ENCODE data around the gene SETD6. TPM values are rescaled to one million over a fixed set of nuclear protein-coding genes. Genes with fewer than 3 reads are reported as not detected.

Gene SETD6
- total RNA-seq, 4 donors from 2014 or later = 15.5 to 19.8 (median 17.5) TPM

- ATAC-seq = no peak
- TF ChIP-seq POLR2AphosphoS5 (IDR thresholded peaks at IDR 0.05) (no peak), POLR2A (IDR thresholded peaks at IDR 0.05) (no peak), EP300 (IDR thresholded peaks at IDR 0.05) (no peak), CTCF (IDR thresholded peaks at IDR 0.05) (no peak)
- WGBS, 2 donors (ENCODE audit: low coverage in 1 of 2) = 85 to 88% methylated on average over 2 to 3 of the region's 3 CpGs
- H3K4me1 ChIP-seq = no peaks in the 10 kb centered on the region
- H3K27me3 ChIP-seq = no peaks in the 10 kb centered on the region
- no peak overlapping the region for H3K27ac ChIP-seq
- peaks cover 26 to 100% of the 10 kb centered on the region in 2 donors for H3K36me3 ChIP-seq
- no peak overlapping the region for H3K4me3 ChIP-seq
- H3K9me3 ChIP-seq = no peaks in the 10 kb centered on the region
These were observed 19.8 kb downstream of the SETD6 start for GRCh38 chr16:58535100-58535499.

DNA sequence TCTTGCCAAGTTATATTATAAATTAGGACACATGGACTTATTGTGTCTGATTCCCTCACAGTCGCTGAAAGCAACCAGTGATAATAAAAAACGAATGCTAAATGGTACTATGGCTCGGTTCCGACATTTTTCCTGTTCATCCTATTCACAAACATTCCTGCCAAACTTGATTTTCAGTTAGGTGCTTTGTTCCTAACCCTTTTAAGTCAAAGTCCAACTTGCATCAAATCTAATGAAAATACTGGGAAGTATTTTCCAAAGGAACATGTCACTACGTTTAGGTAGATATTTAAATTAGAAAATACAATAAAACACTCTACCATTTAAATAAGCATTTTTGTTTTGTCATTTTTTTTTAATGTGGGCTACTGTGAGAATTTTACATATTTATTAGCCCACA lies 21.0 kb downstream of the SETD6 start:
- H3K36me3 ChIP-seq = peaks cover 26 to 100% of the 10 kb centered on the region in 2 donors
- WGBS, 2 donors (ENCODE audit: low coverage in 1 of 2) = 69 to 70% methylated on average over 5 of the region's 5 CpGs
- H3K9me3 ChIP-seq = no peaks in the 10 kb centered on the region
- ATAC-seq = no peak
- no peaks in the 10 kb centered on the region for H3K4me1 ChIP-seq
- H3K27me3 ChIP-seq = no peaks in the 10 kb centered on the region
- H3K27ac ChIP-seq = no peak overlapping the region
- H3K4me3 ChIP-seq = no peak overlapping the region
- TF ChIP-seq POLR2A (IDR thresholded peaks at IDR 0.05) (no peak), CTCF (IDR thresholded peaks at IDR 0.05) (no peak), POLR2AphosphoS5 (IDR thresholded peaks at IDR 0.05) (no peak), EP300 (IDR thresholded peaks at IDR 0.05) (no peak)

DNA sequence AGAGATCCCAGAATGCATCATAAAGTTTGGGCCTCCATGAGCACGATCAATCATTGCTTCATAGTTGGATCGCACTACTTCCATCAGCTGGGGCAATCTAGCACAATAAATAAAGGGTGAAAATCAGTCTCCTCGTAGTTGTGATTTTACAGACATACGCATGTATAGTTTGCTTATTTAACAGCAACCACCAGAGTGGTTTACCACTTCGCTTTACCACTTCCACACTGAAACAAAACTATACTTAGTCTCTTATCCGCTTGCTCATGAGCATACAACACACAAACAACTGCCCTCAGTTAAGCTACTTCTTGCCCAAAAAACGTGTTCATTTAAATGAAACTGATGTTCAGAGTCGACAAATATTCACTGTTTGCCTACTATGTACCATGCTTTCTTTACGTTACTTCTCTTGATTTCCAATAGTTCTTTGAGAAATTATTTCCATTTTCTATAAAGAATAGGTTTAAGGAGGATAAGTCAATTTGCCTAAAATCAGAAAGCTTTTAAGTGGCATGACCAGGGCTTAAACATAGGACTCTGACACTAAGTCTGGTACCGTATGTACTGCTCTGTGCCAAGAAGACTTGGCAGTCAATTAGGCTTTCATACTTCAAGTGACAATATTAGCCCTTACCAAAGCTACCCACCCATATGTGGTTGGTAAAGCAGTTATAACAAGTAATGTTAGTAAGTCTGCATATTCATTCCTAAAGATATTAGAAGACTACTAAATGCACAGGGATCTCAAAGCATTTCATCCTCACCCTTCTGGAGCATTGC lies 22.0 kb downstream of the SETD6 start:
- peaks cover 23 to 100% of the 10 kb centered on the region in 2 donors for H3K36me3 ChIP-seq
- no peak for ATAC-seq

GRCh38 chr16:58541711-58542110 lies 26.4 kb downstream of the SETD6 start:
- WGBS, 2 donors (ENCODE audit: low coverage in 1 of 2) = 76 to 100% methylated on average over 1 to 2 of the region's 2 CpGs
- H3K27ac ChIP-seq = no peak overlapping the region
- H3K4me1 ChIP-seq = no peaks in the 10 kb centered on the region
- H3K27me3 ChIP-seq = no peaks in the 10 kb centered on the region
- H3K9me3 ChIP-seq = no peaks in the 10 kb centered on the region
- TF ChIP-seq EP300 (IDR thresholded peaks at IDR 0.05) (no peak), POLR2AphosphoS5 (IDR thresholded peaks at IDR 0.05) (no peak), CTCF (IDR thresholded peaks at IDR 0.05) (no peak)
- H3K4me3 ChIP-seq = no peak overlapping the region
- ATAC-seq = no peak
- H3K36me3 ChIP-seq = peaks cover 42 to 100% of the 10 kb centered on the region in 2 donors

More for the DNA sequence above, 22.0 kb downstream of the SETD6 start:
- WGBS, 2 donors (ENCODE audit: low coverage in 1 of 2) = 76 to 80% methylated on average over 8 to 9 of the region's 10 CpGs
- H3K27ac ChIP-seq = no peak overlapping the region
- H3K4me1 ChIP-seq = no peaks in the 10 kb centered on the region
- H3K9me3 ChIP-seq = no peaks in the 10 kb centered on the region
- TF ChIP-seq CTCF (IDR thresholded peaks at IDR 0.05) (no peak), EP300 (IDR thresholded peaks at IDR 0.05) (no peak), POLR2A (IDR thresholded peaks at IDR 0.05) (no peak), POLR2AphosphoS5 (IDR thresholded peaks at IDR 0.05) (no peak)
- H3K4me3 ChIP-seq = no peak overlapping the region
- H3K27me3 ChIP-seq = no peaks in the 10 kb centered on the region

- 89 to 92% methylated on average over 1 of the region's 1 CpG for WGBS, 2 donors (ENCODE audit: low coverage in 1 of 2)
- no peak overlapping the region for H3K27ac ChIP-seq
- H3K4me1 ChIP-seq = peaks cover 0 to 3% (median 0%) of the 10 kb centered on the region in 3 donors
- no peaks in the 10 kb centered on the region for H3K27me3 ChIP-seq
- peaks cover 44 to 100% of the 10 kb centered on the region in 2 donors for H3K36me3 ChIP-seq
- ATAC-seq = no peak
- TF ChIP-seq EP300 (IDR thresholded peaks at IDR 0.05) (no peak), CTCF (IDR thresholded peaks at IDR 0.05) (no peak), POLR2AphosphoS5 (IDR thresholded peaks at IDR 0.05) (no peak), POLR2A (IDR thresholded peaks at IDR 0.05) (no peak)
- H3K9me3 ChIP-seq = no peaks in the 10 kb centered on the region
- H3K4me3 ChIP-seq = no peak overlapping the region
These were observed 27.0 kb downstream of the SETD6 start for GRCh38 chr16:58542291-58542690.
